ENCODE measurements around the gene SH2B3. TPM values are rescaled to one million over a fixed set of nuclear protein-coding genes. Genes with fewer than 3 reads are reported as not detected.

SH2B3 gene
- total and polyA plus RNA-seq, 2 of the 13 experiments (the other 11 are each of a cell fraction or from before 2014, with no cell fraction given) = 6.8 to 6.9 TPM

DNA sequence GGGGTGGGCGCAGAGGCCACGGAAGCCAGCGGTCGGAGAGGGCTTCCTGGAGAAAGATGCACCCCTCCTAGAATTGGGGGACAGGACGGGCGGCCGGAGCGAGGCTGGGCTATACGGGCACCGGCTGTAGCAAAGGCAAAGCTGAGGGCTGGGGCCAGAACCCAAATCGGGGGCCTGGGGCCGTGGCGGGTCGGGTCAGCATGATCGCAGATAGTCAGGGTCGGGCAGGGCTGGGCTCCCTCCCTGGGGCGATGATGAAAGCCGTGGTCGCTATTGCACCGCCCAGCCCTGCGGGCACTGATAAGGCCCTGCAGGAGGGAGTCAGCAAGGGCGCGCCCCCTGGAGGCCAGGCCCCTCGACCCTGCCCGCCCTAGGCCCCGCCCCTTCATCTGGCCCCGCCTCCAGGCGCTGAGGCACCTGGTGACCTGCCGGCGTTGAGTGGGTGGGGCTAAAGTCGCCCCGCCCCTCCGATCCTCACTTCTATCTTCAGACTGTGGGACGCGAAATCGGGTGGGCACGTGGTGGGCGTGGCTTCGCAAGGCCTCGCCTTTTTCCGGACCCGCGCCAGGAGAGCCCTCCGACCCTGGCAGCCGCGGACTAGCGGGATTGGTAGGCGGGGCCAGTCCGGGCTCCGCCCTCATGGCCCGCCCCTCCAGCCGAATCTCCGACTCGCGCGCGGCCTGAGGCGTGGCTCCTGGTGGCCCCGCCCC is 419 bp upstream of the SH2B3 start (continued):
- TF ChIP-seq MEIS2 (CRISPR knock-in tag; IDR thresholded peaks at IDR 0.05) = peak; percentile 48; the same call in 1 of the 2 replicates
- TF ChIP-seq SP1 (IDR thresholded peaks at IDR 0.05) = peak; percentile 88
- TF ChIP-seq SP1 (CRISPR knock-in tag; IDR thresholded peaks at IDR 0.05) = peak; percentile 96
- TF ChIP-seq SMC3 (IDR thresholded peaks at IDR 0.05; ENCODE audit: low read length) = no peak; the same call in 1 of the 2 replicates
- TF ChIP-seq MIXL1 (CRISPR knock-in tag; IDR thresholded peaks at IDR 0.05) = 0 out of 2 replicates have a peak, but pooled peaks have one; percentile 19
- 0 out of 2 replicates have a peak, but pooled peaks have one; percentile 18 for TF ChIP-seq SNAPC2 (CRISPR knock-in tag; IDR thresholded peaks at IDR 0.05)
- no peak; the same call in 1 of the 2 replicates for TF ChIP-seq ERF (CRISPR knock-in tag; IDR thresholded peaks at IDR 0.05)
- TF ChIP-seq FOXJ3 (CRISPR knock-in tag; IDR thresholded peaks at IDR 0.05; ENCODE audit: borderline replicate concordance) = no peak
- peak; percentile 72; the same call in 1 of the 2 replicates for TF ChIP-seq PITX1 (CRISPR knock-in tag; IDR thresholded peaks at IDR 0.05)
- TF ChIP-seq SIN3A (IDR thresholded peaks at IDR 0.05; ENCODE audit: borderline replicate concordance, low read depth, low read length) = peak; percentile 6; the same call in 1 of the 2 replicates
- TF ChIP-seq RAD21 (CRISPR knock-in tag; IDR thresholded peaks at IDR 0.05) = peak; percentile 61; the same call in 1 of the 2 replicates
- TF ChIP-seq XRCC5 (optimal IDR thresholded peaks at IDR 0.05; ENCODE audit: low read length) = peak; percentile 74
- TF ChIP-seq ZNF572 (CRISPR knock-in tag; IDR thresholded peaks at IDR 0.05) = no peak
- TF ChIP-seq ZNF720 (CRISPR knock-in tag; IDR thresholded peaks at IDR 0.05) = no peak
- TF ChIP-seq ZNF562 (CRISPR knock-in tag; IDR thresholded peaks at IDR 0.05; ENCODE audit: borderline replicate concordance) = no peak
- TF ChIP-seq, protein P1, sequence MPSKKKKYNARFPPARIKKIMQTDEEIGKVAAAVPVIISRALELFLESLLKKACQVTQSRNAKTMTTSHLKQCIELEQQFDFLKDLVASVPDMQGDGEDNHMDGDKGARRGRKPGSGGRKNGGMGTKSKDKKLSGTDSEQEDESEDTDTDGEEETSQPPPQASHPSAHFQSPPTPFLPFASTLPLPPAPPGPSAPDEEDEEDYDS (CRISPR knock-in tag; IDR thresholded peaks at IDR 0.05) = peak; percentile 87
- TF ChIP-seq CBX2 (IDR thresholded peaks at IDR 0.05; ENCODE audit: low read depth, low read length) = no peak
- TF ChIP-seq CBX2 (CRISPR knock-in tag; IDR thresholded peaks at IDR 0.05; ENCODE audit: low read depth) = no peak
- TF ChIP-seq ZFP36L1 (CRISPR knock-in tag; IDR thresholded peaks at IDR 0.05) = peak; percentile 96; the same call in 1 of the 2 replicates
- TF ChIP-seq, protein P2, sequence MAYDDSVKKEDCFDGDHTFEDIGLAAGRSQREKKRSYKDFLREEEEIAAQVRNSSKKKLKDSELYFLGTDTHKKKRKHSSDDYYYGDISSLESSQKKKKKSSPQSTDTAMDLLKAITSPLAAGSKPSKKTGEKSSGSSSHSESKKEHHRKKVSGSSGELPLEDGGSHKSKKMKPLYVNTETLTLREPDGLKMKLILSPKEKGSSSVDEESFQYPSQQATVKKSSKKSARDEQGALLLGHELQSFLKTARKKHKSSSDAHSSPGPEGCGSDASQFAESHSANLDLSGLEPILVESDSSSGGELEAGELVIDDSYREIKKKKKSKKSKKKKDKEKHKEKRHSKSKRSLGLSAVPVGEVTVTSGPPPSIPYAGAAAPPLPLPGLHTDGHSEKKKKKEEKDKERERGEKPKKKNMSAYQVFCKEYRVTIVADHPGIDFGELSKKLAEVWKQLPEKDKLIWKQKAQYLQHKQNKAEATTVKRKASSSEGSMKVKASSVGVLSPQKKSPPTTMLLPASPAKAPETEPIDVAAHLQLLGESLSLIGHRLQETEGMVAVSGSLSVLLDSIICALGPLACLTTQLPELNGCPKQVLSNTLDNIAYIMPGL (CRISPR knock-in tag; IDR thresholded peaks at IDR 0.05; ENCODE audit: borderline replicate concordance in 1 of 2, low read depth in 1 of 2) = peak; percentile 66 to 84; a peak in 3 of 4 replicates
- TF ChIP-seq PHF20 (CRISPR knock-in tag; IDR thresholded peaks at IDR 0.05) = peak; percentile 57; the same call in 1 of the 2 replicates
- TF ChIP-seq, protein P3, sequence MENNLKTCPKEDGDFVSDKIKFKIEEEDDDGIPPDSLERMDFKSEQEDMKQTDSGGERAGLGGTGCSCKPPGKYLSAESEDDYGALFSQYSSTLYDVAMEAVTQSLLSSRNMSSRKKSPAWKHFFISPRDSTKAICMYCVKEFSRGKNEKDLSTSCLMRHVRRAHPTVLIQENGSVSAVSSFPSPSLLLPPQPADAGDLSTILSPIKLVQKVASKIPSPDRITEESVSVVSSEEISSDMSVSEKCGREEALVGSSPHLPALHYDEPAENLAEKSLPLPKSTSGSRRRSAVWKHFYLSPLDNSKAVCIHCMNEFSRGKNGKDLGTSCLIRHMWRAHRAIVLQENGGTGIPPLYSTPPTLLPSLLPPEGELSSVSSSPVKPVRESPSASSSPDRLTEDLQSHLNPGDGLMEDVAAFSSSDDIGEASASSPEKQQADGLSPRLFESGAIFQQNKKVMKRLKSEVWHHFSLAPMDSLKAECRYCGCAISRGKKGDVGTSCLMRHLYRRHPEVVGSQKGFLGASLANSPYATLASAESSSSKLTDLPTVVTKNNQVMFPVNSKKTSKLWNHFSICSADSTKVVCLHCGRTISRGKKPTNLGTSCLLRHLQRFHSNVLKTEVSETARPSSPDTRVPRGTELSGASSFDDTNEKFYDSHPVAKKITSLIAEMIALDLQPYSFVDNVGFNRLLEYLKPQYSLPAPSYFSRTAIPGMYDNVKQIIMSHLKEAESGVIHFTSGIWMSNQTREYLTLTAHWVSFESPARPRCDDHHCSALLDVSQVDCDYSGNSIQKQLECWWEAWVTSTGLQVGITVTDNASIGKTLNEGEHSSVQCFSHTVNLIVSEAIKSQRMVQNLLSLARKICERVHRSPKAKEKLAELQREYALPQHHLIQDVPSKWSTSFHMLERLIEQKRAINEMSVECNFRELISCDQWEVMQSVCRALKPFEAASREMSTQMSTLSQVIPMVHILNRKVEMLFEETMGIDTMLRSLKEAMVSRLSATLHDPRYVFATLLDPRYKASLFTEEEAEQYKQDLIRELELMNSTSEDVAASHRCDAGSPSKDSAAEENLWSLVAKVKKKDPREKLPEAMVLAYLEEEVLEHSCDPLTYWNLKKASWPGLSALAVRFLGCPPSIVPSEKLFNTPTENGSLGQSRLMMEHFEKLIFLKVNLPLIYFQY (CRISPR knock-in tag; IDR thresholded peaks at IDR 0.05; ENCODE audit: borderline replicate concordance) = peak; percentile 82
- peak; percentile 41; the same call in 1 of the 2 replicates for TF ChIP-seq KMT2A (CRISPR knock-in tag; IDR thresholded peaks at IDR 0.05)
- TF ChIP-seq ATF7 (IDR thresholded peaks at IDR 0.05) = no peak
- no peak for TF ChIP-seq ATF7 (CRISPR knock-in tag; IDR thresholded peaks at IDR 0.05)
- TF ChIP-seq MIER2 (CRISPR knock-in tag; IDR thresholded peaks at IDR 0.05) = no peak

All from HepG2 (cell line).